IMR-90 (cell line): ENCODE measurements around the gene TTL. TPM values are rescaled to one million over a fixed set of nuclear protein-coding genes. Genes with fewer than 3 reads are reported as not detected.

Source experiments
- ATAC-seq: fragments of 200-7000 bp; cut with Tn5 transposase; 2 replicates; pipeline ENCODE4 v1.9.1; 2020; ENCODE audit warnings: low read depth, mild to moderate bottlenecking, moderate library complexity
- BruUV-seq: library from RNA; stranded (reverse); fragments of 400-500 nt; replicated peaks from 2 replicates; lab custom pipeline; 2021; lab: Mats Ljungman, UMichigan
- CTCF ChIA-PET: fragments of 300-600 bp; formaldehyde crosslinking; extraction: SDS; loops from one replicate; lab custom pipeline; 2021; ENCODE audit warnings: antibody characterized with exemption; lab: Yijun Ruan, JAX
- POLR2A ChIA-PET: fragments of 300-600 bp; sonication (Branson Sonifier 250); formaldehyde crosslinking; loops from one replicate; lab custom pipeline; 2022; ENCODE audit warnings: antibody characterized with exemption; ENCODE audit not compliant: unreplicated experiment; lab: Charles Lee
- DNase-seq: peaks from one replicate; pipeline ENCODE4 v3.0.0; 2013
- H2AFZ ChIP-seq: replicated peaks from 2 replicates; pipeline ENCODE3; 2013; ENCODE audit warnings: low read length, mild to moderate bottlenecking; ENCODE audit not compliant: poor library complexity
- H2AK5ac ChIP-seq: 2 replicates; pipeline ENCODE4 v1.6.1; 2013; ENCODE audit warnings: low read depth, low read length, inconsistent platforms
- H2AK9ac ChIP-seq: replicated peaks from 2 replicates; pipeline ENCODE3; 2013; ENCODE audit warnings: mild to moderate bottlenecking, low read depth, low read length, moderate library complexity; ENCODE audit not compliant: poor library complexity
- H2BK120ac ChIP-seq: 2 replicates; pipeline ENCODE4 v1.6.1; 2013; ENCODE audit warnings: low read depth, low read length, inconsistent platforms
- H2BK15ac ChIP-seq: 3 replicates; pipeline ENCODE4 v1.6.1; 2013; ENCODE audit warnings: low read depth, low read length, inconsistent platforms
- H2BK20ac ChIP-seq: 2 replicates; pipeline ENCODE4 v1.6.1; 2013; ENCODE audit warnings: low read depth, mild to moderate bottlenecking, inconsistent platforms, low read length, moderate library complexity
- H2BK5ac ChIP-seq: 2 replicates; pipeline ENCODE4 v1.6.1; 2013; ENCODE audit warnings: mild to moderate bottlenecking, low read depth, low read length, inconsistent platforms; ENCODE audit not compliant: poor library complexity, severe bottlenecking
- H3K14ac ChIP-seq: replicated peaks from 2 replicates; pipeline ENCODE4 v1.6.1; 2013; ENCODE audit warnings: low read depth, low read length, inconsistent platforms
- H3K18ac ChIP-seq: 2 replicates; pipeline ENCODE4 v1.6.1; 2013; ENCODE audit warnings: low read depth, low read length, control low read depth
- H3K23ac ChIP-seq: 2 replicates; pipeline ENCODE4 v1.6.1; 2013; ENCODE audit warnings: low read depth, low read length, inconsistent platforms
- H3K27ac ChIP-seq: 2 replicates; pipeline ENCODE4 v1.5.1; 2013; ENCODE audit warnings: mild to moderate bottlenecking, control low read depth, low read length; ENCODE audit not compliant: insufficient read depth
- H3K27me3 ChIP-seq: 2 replicates; pipeline ENCODE4 v1.6.1; 2013; ENCODE audit warnings: low read length; ENCODE audit not compliant: control insufficient read depth, insufficient read depth
- H3K36me3 ChIP-seq: 2 replicates; pipeline ENCODE4 v1.6.1; 2013; ENCODE audit warnings: low read length, mixed read lengths; ENCODE audit not compliant: control insufficient read depth, insufficient read depth
- H3K4ac ChIP-seq: 2 replicates; pipeline ENCODE4 v1.6.1; 2013; ENCODE audit warnings: low read depth, low read length, inconsistent platforms
- H3K4me1 ChIP-seq: 2 replicates; pipeline ENCODE4 v1.6.1; 2013; ENCODE audit warnings: low read length, mixed read lengths; ENCODE audit not compliant: control insufficient read depth, insufficient read depth
- H3K4me2 ChIP-seq: 2 replicates; pipeline ENCODE4 v1.6.1; 2013; ENCODE audit warnings: low read depth, mild to moderate bottlenecking, control low read depth, low read length, moderate library complexity
- H3K4me3 ChIP-seq: 2 replicates; pipeline ENCODE4 v1.5.1; 2013; ENCODE audit warnings: low read depth, mild to moderate bottlenecking, control low read depth, low read length, moderate library complexity; ENCODE audit not compliant: insufficient read depth
- H3K56ac ChIP-seq: 2 replicates; pipeline ENCODE4 v1.6.1; 2013; ENCODE audit warnings: low read length, inconsistent platforms; ENCODE audit not compliant: insufficient read depth; ENCODE audit errors: extremely low read depth
- H3K79me1 ChIP-seq, 2 experiments: 2 replicates each; pipeline ENCODE4 v1.6.1; 2013; ENCODE audit warnings: low read length in 2 of 2, inconsistent platforms in 1 of 2, low read depth in 1 of 2
- H3K9ac ChIP-seq: 2 replicates; pipeline ENCODE4 v1.6.1; 2013; ENCODE audit warnings: low read depth, low read length, control low read depth
- H3K9me1 ChIP-seq: 2 replicates; pipeline ENCODE4 v1.6.1; 2013; ENCODE audit warnings: low read length, inconsistent platforms; ENCODE audit not compliant: insufficient read depth
- H3K9me3 ChIP-seq: 2 replicates; pipeline ENCODE4 v1.6.1; 2013; ENCODE audit warnings: low read length; ENCODE audit not compliant: control insufficient read depth, insufficient read depth
- H4K20me1 ChIP-seq: 2 replicates; pipeline ENCODE4 v1.6.1; 2013; ENCODE audit warnings: low read length, inconsistent platforms; ENCODE audit not compliant: insufficient read depth
- H4K5ac ChIP-seq: 2 replicates; pipeline ENCODE4 v1.6.1; 2013; ENCODE audit warnings: mild to moderate bottlenecking, low read depth, low read length, control low read depth
- H4K8ac ChIP-seq, 2 experiments: 2 replicates each; pipeline ENCODE4 v1.6.1; 2013; ENCODE audit warnings: low read depth in 2 of 2, low read length in 2 of 2, control low read depth in 1 of 2, inconsistent platforms in 1 of 2
- H4K91ac ChIP-seq: 2 replicates; pipeline ENCODE4 v1.6.1; 2013; ENCODE audit warnings: low read depth, low read length, inconsistent platforms; ENCODE audit not compliant: insufficient read depth
- ELK1 ChIP-seq: fragments of 150-350 bp; IDR thresholded peaks from 2 replicates; pipeline ENCODE4 v1.6.1; 2016; ENCODE audit warnings: low read depth, mild to moderate bottlenecking, low read length, moderate library complexity, borderline replicate concordance
- FOS ChIP-seq: fragments of 150-350 bp; IDR thresholded peaks from 2 replicates; pipeline ENCODE4 v1.6.1; 2016; ENCODE audit warnings: low read depth, low read length
- MAZ ChIP-seq: IDR thresholded peaks from 2 replicates; pipeline ENCODE4 v1.6.1; 2012; ENCODE audit warnings: low read depth, mild to moderate bottlenecking, low read length, improper control_type of control experiment, moderate library complexity, borderline replicate concordance
- MXI1 ChIP-seq: IDR thresholded peaks from 2 replicates; pipeline ENCODE4 v1.6.1; 2012; ENCODE audit warnings: low read depth, mild to moderate bottlenecking, low read length, moderate library complexity, borderline replicate concordance
- NFE2L2 ChIP-seq: fragments of 150-350 bp; IDR thresholded peaks from 2 replicates; pipeline ENCODE4 v1.6.1; 2016; ENCODE audit warnings: low read depth, mild to moderate bottlenecking, low read length
- POLR2A ChIP-seq: IDR thresholded peaks from 2 replicates; pipeline ENCODE4 v1.6.1; 2012; ENCODE audit warnings: mild to moderate bottlenecking, low read depth, low read length
- RAD21 ChIP-seq: IDR thresholded peaks from 2 replicates; pipeline ENCODE4 v1.6.1; 2012; ENCODE audit warnings: low read length, improper control_type of control experiment
- WGBS, 2 experiments: methylation state at CpG; one replicate each; pipeline versions ENCODE4 v1.1.5 to v1.1.7; 2013; ENCODE audit warnings: missing lambda C conversion rate in 2 of 2; ENCODE audit not compliant: insufficient read length in 1 of 2; ENCODE audit errors: extremely low coverage in 2 of 2; 5-methylcytosine and 5-hydroxymethylcytosine counted together
- dilution Hi-C: fragments of 300-500 bp; cut with HindIII; formaldehyde crosslinking; loops from one replicate; pipeline ENCODE4 v1.14.3; 2018; ENCODE audit warnings: low sequenced_read_pairs; ENCODE audit not compliant: unreplicated experiment
- in situ Hi-C: fragments of 300-500 bp; cut with MboI; formaldehyde crosslinking; loops from 3 replicates; pipeline ENCODE4 v1.14.3; 2019; ENCODE audit warnings: low sequenced_read_pairs, inconsistent platforms, mixed read lengths
- intact Hi-C: fragments of 100-400 bp; cut with micrococcal nuclease; formaldehyde crosslinking; loops from 2 replicates; pipeline ENCODE4 v1.10.0; 2022
- polyA plus RNA-seq, 3 experiments: library from polyadenylated mRNA; depleted of rRNA; stranded (reverse); fragments of >200 nt; gene quantifications; 2 replicates each; pipeline ENCODE4 v1.2.3, GENCODE V29; 2012; ENCODE audit warnings: low replicate concordance in 1 of 3
- total RNA-seq: library from RNA; depleted of rRNA; stranded (reverse); fragments of >200 nt; gene quantifications from 2 replicates; pipeline ENCODE4 v1.2.3, GENCODE V29; 2012

TTL gene
- total and polyA plus RNA-seq, 2 of the 4 experiments (the other 2 are of a cell fraction): 18.2 to 36.2 TPM

- H3K4me3 ChIP-seq: no peak overlapping the region
- ChIA-PET POLR2A (no interaction called here), CTCF (no interaction called here)
- no peaks in the 10 kb centered on the region for H3K36me3 ChIP-seq
- in situ Hi-C loops: no loop called here
- no peak overlapping the region for H3K4me2 ChIP-seq
- no peak overlapping the region for H2BK15ac ChIP-seq
- H3K9ac ChIP-seq: no peak overlapping the region
- no peak overlapping the region for H2AFZ ChIP-seq
- no peaks in the 10 kb centered on the region for H4K20me1 ChIP-seq
- DNase-seq (no peak), ATAC-seq (no peak)
- H3K4me1 ChIP-seq: no peaks in the 10 kb centered on the region
- dilution Hi-C loops: no loop called here
- H2AK9ac ChIP-seq: no peak overlapping the region
- TF ChIP-seq RAD21 (no peak), POLR2A (no peak), FOS (no peak), ELK1 (no peak), NFE2L2 (no peak), MXI1 (no peak), MAZ (no peak)
- no peak overlapping the region for H2BK20ac ChIP-seq
- H3K14ac ChIP-seq: no peak overlapping the region
- no peak overlapping the region for H2AK5ac ChIP-seq
- WGBS, 2 experiments: 83% methylated on average over 1 of the region's 1 CpG; no CpG with 5 or more reads in 1 of the 2 experiments
- H3K18ac ChIP-seq: no peak overlapping the region
- peaks cover 7% of the 10 kb centered on the region for H3K27me3 ChIP-seq
- H3K56ac ChIP-seq: no peak overlapping the region
- no peak overlapping the region for H4K91ac ChIP-seq
- no peak overlapping the region for H3K4ac ChIP-seq
- H3K27ac ChIP-seq: no peak overlapping the region
- H3K9me3 ChIP-seq: no peaks in the 10 kb centered on the region
- no peaks in the 10 kb centered on the region for H3K9me1 ChIP-seq
- BruUV-seq: no TSS peak
- no peak overlapping the region for H4K5ac ChIP-seq
- H3K23ac ChIP-seq: no peak overlapping the region
- intact Hi-C loops: no loop called here
- no peak overlapping the region for H4K8ac ChIP-seq
- H2BK120ac ChIP-seq: no peak overlapping the region
- no peaks in the 10 kb centered on the region for H3K79me1 ChIP-seq
- no peak overlapping the region for H2BK5ac ChIP-seq
Observed at GRCh38 chr2:112459372-112459771, 22.6 kb upstream of the TTL start.
